ENCODE data around the gene MUSTN1. TPM values are rescaled to one million over a fixed set of nuclear protein-coding genes. Genes with fewer than 3 reads are reported as not detected.

The MUSTN1 gene
- total RNA-seq, 1 experiment from 2014 or later: 0.49 TPM

- intact Hi-C loops (cut with micrococcal nuclease; ENCODE audit: unreplicated experiment) (no loop called here), in situ Hi-C loops (cut with HindIII; ENCODE audit: low pct_unique_long_range_greater_than_20kb, low sequenced_read_pairs) (no loop called here)
- BruUV-seq (replicated peaks): no TSS peak
- DNase-seq (ENCODE audit: low read depth, low spot score): no peak
- no peak for ATAC-seq
- TF ChIP-seq CTCF (IDR thresholded peaks at IDR 0.05) (no peak), REST (IDR thresholded peaks at IDR 0.05; ENCODE audit: insufficient read depth in 1 of 2, low read depth in 2 of 2, low read length in 1 of 2) (no peak), SIN3A (IDR thresholded peaks at IDR 0.05; ENCODE audit: borderline replicate concordance, insufficient read depth, low read depth, low read length) (no peak), POLR2AphosphoS5 (IDR thresholded peaks at IDR 0.05; ENCODE audit: low read depth, low read length) (no peak), TCF7L2 (IDR thresholded peaks at IDR 0.05; ENCODE audit: low read depth, low read length) (no peak)
- ChIA-PET CTCF (no interaction called here), POLR2A (interaction anchor here (0.6 kb wide), 1 partner anchor 59 kb away, joined by 7 read pairs; no protein-coding TSS in a partner anchor)
- Histone ChIP-seq H3K4me3 (ENCODE audit: low read depth in 2 of 2, low read length in 2 of 2) (no peak overlapping the region), H3K36me3 (ENCODE audit: control insufficient read depth, insufficient read depth, low read length) (no peaks in the 10 kb centered on the region), H3K27ac (ENCODE audit: low read length) (no peak overlapping the region), H3K4me1 (ENCODE audit: control insufficient read depth, insufficient read depth, low read length) (no peaks in the 10 kb centered on the region), H3K9me3 (ENCODE audit: control insufficient read depth, insufficient read depth, low read depth, low read length) (no peaks in the 10 kb centered on the region), H3K27me3 (ENCODE audit: control insufficient read depth, insufficient read depth, low read length) (no peaks in the 10 kb centered on the region)
Measured at GRCh38 chr3:52816199-52816598, 18.6 kb downstream of the MUSTN1 start.

- Histone ChIP-seq H3K4me3 (ENCODE audit: low read depth in 2 of 2, low read length in 2 of 2) (no peak overlapping the region), H3K27me3 (ENCODE audit: control insufficient read depth, insufficient read depth, low read length) (no peaks in the 10 kb centered on the region), H3K27ac (ENCODE audit: low read length) (no peak overlapping the region), H3K36me3 (ENCODE audit: control insufficient read depth, insufficient read depth, low read length) (no peaks in the 10 kb centered on the region), H3K4me1 (ENCODE audit: control insufficient read depth, insufficient read depth, low read length) (no peaks in the 10 kb centered on the region), H3K9me3 (ENCODE audit: control insufficient read depth, insufficient read depth, low read depth, low read length) (no peaks in the 10 kb centered on the region)
- ATAC-seq (no peak), DNase-seq (ENCODE audit: low read depth, low spot score) (no peak)
- POLR2A ChIA-PET: no interaction called here
- intact Hi-C loops (cut with micrococcal nuclease; ENCODE audit: unreplicated experiment): no loop called here
- in situ Hi-C loops (cut with HindIII; ENCODE audit: low pct_unique_long_range_greater_than_20kb, low sequenced_read_pairs): no loop called here
- BruUV-seq (replicated peaks): no TSS peak
- TF ChIP-seq TCF7L2 (IDR thresholded peaks at IDR 0.05; ENCODE audit: low read depth, low read length): no peak
- TF ChIP-seq POLR2AphosphoS5 (IDR thresholded peaks at IDR 0.05; ENCODE audit: low read depth, low read length): no peak
- TF ChIP-seq REST (IDR thresholded peaks at IDR 0.05; ENCODE audit: insufficient read depth in 1 of 2, low read depth in 2 of 2, low read length in 1 of 2): no peak
- TF ChIP-seq SIN3A (IDR thresholded peaks at IDR 0.05; ENCODE audit: borderline replicate concordance, insufficient read depth, low read depth, low read length): no peak
- TF ChIP-seq CTCF (IDR thresholded peaks at IDR 0.05): no peak
- CTCF ChIA-PET: no interaction called here
Measured at GRCh38 chr3:52813810-52814209, 21.0 kb downstream of the MUSTN1 start.
